ENCODE results near the gene FAM171A1. TPM values are rescaled to one million over a fixed set of nuclear protein-coding genes. Genes with fewer than 3 reads are reported as not detected.

The FAM171A1 gene
- total RNA-seq, 1 experiment from 2014 or later: 46.5 TPM

- no TSS peak for BruUV-seq (replicated peaks)
- H3K9me3 ChIP-seq (ENCODE audit: low read depth, low read length, poor library complexity, severe bottlenecking): no peaks in the 10 kb centered on the region
- intact Hi-C loops (cut with micrococcal nuclease; ENCODE audit: unreplicated experiment): no loop called here
- ChIA-PET CTCF (no interaction called here), POLR2A (ENCODE audit: low non-redundant PET) (no interaction called here)
- no peak for DNase-seq (ENCODE audit: low spot score)
- H3K36me3 ChIP-seq (ENCODE audit: insufficient read depth, low read length, poor library complexity, severe bottlenecking): no peaks in the 10 kb centered on the region
- H3K27me3 ChIP-seq (replicated peaks; ENCODE audit: insufficient read depth, low read depth, low read length, poor library complexity): no peaks in the 10 kb centered on the region
- H3K4me1 ChIP-seq (ENCODE audit: insufficient read depth, low read length, poor library complexity, severe bottlenecking): no peaks in the 10 kb centered on the region
- TF ChIP-seq EZH2 (IDR thresholded peaks at IDR 0.05; ENCODE audit: borderline replicate concordance, low read depth, low read length, poor library complexity, severe bottlenecking) (no peak), CTCF (conservative IDR thresholded peaks at IDR 0.05; ENCODE audit: low read depth, low read length) (no peak)
- H3K4me3 ChIP-seq (ENCODE audit: low read depth, low read length, poor library complexity, severe bottlenecking): no peak overlapping the region
- no peak overlapping the region for H3K27ac ChIP-seq (ENCODE audit: low read depth, low read length, poor library complexity, severe bottlenecking)
These were observed 154.4 kb downstream of the FAM171A1 start for GRCh38 chr10:15216700-15217099.

GRCh38 chr10:15214237-15214636 is 156.9 kb downstream of the FAM171A1 start:
- ChIA-PET POLR2A (ENCODE audit: low non-redundant PET) (no interaction called here), CTCF (no interaction called here)
- Histone ChIP-seq H3K4me1 (ENCODE audit: insufficient read depth, low read length, poor library complexity, severe bottlenecking) (no peaks in the 10 kb centered on the region), H3K9me3 (ENCODE audit: low read depth, low read length, poor library complexity, severe bottlenecking) (no peaks in the 10 kb centered on the region), H3K4me3 (ENCODE audit: low read depth, low read length, poor library complexity, severe bottlenecking) (no peak overlapping the region), H3K27me3 (replicated peaks; ENCODE audit: insufficient read depth, low read depth, low read length, poor library complexity) (no peaks in the 10 kb centered on the region), H3K36me3 (ENCODE audit: insufficient read depth, low read length, poor library complexity, severe bottlenecking) (no peaks in the 10 kb centered on the region), H3K27ac (ENCODE audit: low read depth, low read length, poor library complexity, severe bottlenecking) (no peak overlapping the region)
- intact Hi-C loops (cut with micrococcal nuclease; ENCODE audit: unreplicated experiment): no loop called here
- no TSS peak for BruUV-seq (replicated peaks)
- TF ChIP-seq EZH2 (IDR thresholded peaks at IDR 0.05; ENCODE audit: borderline replicate concordance, low read depth, low read length, poor library complexity, severe bottlenecking) (no peak), CTCF (conservative IDR thresholded peaks at IDR 0.05; ENCODE audit: low read depth, low read length) (no peak)
- no peak for DNase-seq (ENCODE audit: low spot score)

GRCh38 chr10:15213461-15213861 is 157.6 kb downstream of the FAM171A1 start:
- H3K4me1 ChIP-seq (ENCODE audit: insufficient read depth, low read length, poor library complexity, severe bottlenecking): no peaks in the 10 kb centered on the region
- DNase-seq (ENCODE audit: low spot score): no peak
- no peaks in the 10 kb centered on the region for H3K27me3 ChIP-seq (replicated peaks; ENCODE audit: insufficient read depth, low read depth, low read length, poor library complexity)
- intact Hi-C loops (cut with micrococcal nuclease; ENCODE audit: unreplicated experiment): no loop called here
- H3K9me3 ChIP-seq (ENCODE audit: low read depth, low read length, poor library complexity, severe bottlenecking): no peaks in the 10 kb centered on the region
- ChIA-PET CTCF (no interaction called here), POLR2A (ENCODE audit: low non-redundant PET) (no interaction called here)
- TF ChIP-seq CTCF (conservative IDR thresholded peaks at IDR 0.05; ENCODE audit: low read depth, low read length) (no peak), EZH2 (IDR thresholded peaks at IDR 0.05; ENCODE audit: borderline replicate concordance, low read depth, low read length, poor library complexity, severe bottlenecking) (no peak)
- H3K36me3 ChIP-seq (ENCODE audit: insufficient read depth, low read length, poor library complexity, severe bottlenecking): no peaks in the 10 kb centered on the region
- no peak overlapping the region for H3K4me3 ChIP-seq (ENCODE audit: low read depth, low read length, poor library complexity, severe bottlenecking)
- H3K27ac ChIP-seq (ENCODE audit: low read depth, low read length, poor library complexity, severe bottlenecking): no peak overlapping the region
- BruUV-seq (replicated peaks): no TSS peak
